Measurements from ENCODE around the gene HERC2.

Gene HERC2

DNA sequence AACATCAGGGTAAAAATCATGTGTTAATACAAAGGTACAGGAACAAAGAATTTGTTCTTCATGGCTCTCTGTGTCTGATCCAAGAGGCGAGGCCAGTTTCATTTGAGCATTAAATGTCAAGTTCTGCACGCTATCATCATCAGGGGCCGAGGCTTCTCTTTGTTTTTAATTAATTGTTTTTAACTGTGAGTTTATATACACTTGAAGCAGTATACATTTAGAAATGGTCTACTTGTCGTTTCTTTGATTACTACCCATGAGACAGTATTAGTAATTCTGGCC, 201.7 kb downstream of the HERC2 start:
- peaks cover 84% of the 10 kb centered on the region for H3K36me3 ChIP-seq (ENCODE audit: control insufficient read depth, insufficient read depth, low read length)
- H3K4me3 ChIP-seq (ENCODE audit: extremely low read depth, insufficient read depth, low read length, poor library complexity, severe bottlenecking): no peak overlapping the region
- H3K27ac ChIP-seq (ENCODE audit: low read depth, low read length, severe bottlenecking): no peak overlapping the region
- 88 to 100% methylated on average over 1 of the region's 4 CpGs for WGBS, 2 experiments (ENCODE audit: insufficient coverage in 2 of 2)
- peaks cover 5% of the 10 kb centered on the region for H3K4me1 ChIP-seq (ENCODE audit: control insufficient read depth, insufficient read depth, low read length, poor library complexity, severe bottlenecking)
- H3K9me3 ChIP-seq (ENCODE audit: control insufficient read depth, low read length): no peaks in the 10 kb centered on the region

DNA sequence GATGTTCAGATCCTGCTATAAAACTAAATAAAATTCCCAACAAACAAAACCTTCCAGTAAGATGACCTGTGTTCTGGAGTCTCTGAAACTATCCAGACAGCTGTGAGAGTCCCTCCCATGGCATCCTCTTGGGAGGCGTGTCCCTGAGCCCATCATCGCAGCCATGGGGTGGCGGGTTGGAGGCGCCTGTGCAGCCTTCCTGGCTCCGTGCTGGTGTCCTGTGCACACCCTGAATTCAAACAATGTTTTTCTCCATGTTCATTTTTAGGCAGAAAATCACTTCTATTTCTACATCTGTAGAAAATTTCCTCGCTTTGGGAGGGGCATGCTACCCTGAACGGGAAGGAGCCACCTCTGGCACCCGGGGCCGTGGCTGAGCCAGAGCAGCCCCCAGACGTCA, 203.4 kb downstream of the HERC2 start:
- H3K4me3 ChIP-seq (ENCODE audit: extremely low read depth, insufficient read depth, low read length, poor library complexity, severe bottlenecking): no peak overlapping the region
- peaks cover 87% of the 10 kb centered on the region for H3K36me3 ChIP-seq (ENCODE audit: control insufficient read depth, insufficient read depth, low read length)
- H3K27ac ChIP-seq (ENCODE audit: low read depth, low read length, severe bottlenecking): no peak overlapping the region
- WGBS, 2 experiments (ENCODE audit: insufficient coverage in 2 of 2): 93 to 96% methylated on average over 6 to 9 of the region's 10 CpGs
- peaks cover 2% of the 10 kb centered on the region for H3K4me1 ChIP-seq (ENCODE audit: control insufficient read depth, insufficient read depth, low read length, poor library complexity, severe bottlenecking)
- no peaks in the 10 kb centered on the region for H3K9me3 ChIP-seq (ENCODE audit: control insufficient read depth, low read length)

DNA sequence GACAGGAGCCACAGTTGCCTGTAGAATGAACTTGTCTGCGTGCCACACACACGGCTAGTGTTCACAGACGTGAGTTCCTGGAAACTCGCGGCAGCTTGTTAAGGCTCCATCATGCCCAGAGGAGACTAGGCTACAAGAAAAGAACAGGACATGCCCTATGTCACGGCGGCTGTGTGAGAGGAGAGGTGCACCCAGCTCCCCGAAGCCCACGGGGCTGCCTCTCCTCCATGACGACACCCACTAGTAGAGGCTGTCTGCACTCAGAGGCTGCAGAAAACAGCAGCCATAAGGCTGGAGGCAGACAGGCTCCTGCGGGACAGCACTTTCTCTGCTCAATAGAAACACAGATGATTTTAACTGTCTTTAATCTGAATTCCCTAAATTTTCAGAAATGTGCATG, 203.9 kb downstream of the HERC2 start:
- no peak overlapping the region for H3K27ac ChIP-seq (ENCODE audit: low read depth, low read length, severe bottlenecking)
- no peaks in the 10 kb centered on the region for H3K9me3 ChIP-seq (ENCODE audit: control insufficient read depth, low read length)
- no peak overlapping the region for H3K4me3 ChIP-seq (ENCODE audit: extremely low read depth, insufficient read depth, low read length, poor library complexity, severe bottlenecking)
- H3K36me3 ChIP-seq (ENCODE audit: control insufficient read depth, insufficient read depth, low read length): peaks cover 88% of the 10 kb centered on the region
- 93 to 94% methylated on average over 10 of the region's 11 CpGs for WGBS, 2 experiments (ENCODE audit: insufficient coverage in 2 of 2)
- H3K4me1 ChIP-seq (ENCODE audit: control insufficient read depth, insufficient read depth, low read length, poor library complexity, severe bottlenecking): no peaks in the 10 kb centered on the region

DNA sequence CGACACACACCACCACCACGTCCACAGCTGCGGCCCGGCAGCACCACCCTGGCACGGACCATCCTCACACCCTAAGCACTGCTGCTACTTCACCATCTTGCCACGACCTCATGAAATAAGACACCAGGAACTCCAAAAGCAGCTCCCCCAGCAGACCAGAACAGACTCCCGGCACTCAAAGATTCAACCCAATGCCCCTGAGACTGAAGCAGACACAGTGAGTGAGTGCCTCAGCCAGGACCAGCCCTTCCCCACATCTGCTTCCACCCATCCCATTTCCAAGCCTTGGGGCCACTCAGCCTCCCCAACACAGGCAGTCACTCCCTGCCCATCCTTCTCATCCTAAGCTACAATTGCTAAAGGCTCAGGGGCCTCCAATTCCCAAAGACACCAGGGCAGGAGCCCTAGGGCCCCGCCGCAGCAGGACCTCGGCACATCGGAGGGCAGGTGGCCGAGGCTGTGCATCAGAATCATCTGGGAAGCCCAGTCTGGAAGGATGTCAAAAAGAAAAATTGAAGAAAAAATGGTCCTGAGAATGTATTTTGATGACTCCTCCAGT, 204.5 kb downstream of the HERC2 start:
- H3K27ac ChIP-seq (ENCODE audit: low read depth, low read length, severe bottlenecking): no peak overlapping the region
- no peaks in the 10 kb centered on the region for H3K9me3 ChIP-seq (ENCODE audit: control insufficient read depth, low read length)
- no peak overlapping the region for H3K4me3 ChIP-seq (ENCODE audit: extremely low read depth, insufficient read depth, low read length, poor library complexity, severe bottlenecking)
- peaks cover 88% of the 10 kb centered on the region for H3K36me3 ChIP-seq (ENCODE audit: control insufficient read depth, insufficient read depth, low read length)
- WGBS, 2 experiments (ENCODE audit: insufficient coverage in 2 of 2): 94 to 95% methylated on average over 10 to 12 of the region's 12 CpGs
- H3K4me1 ChIP-seq (ENCODE audit: control insufficient read depth, insufficient read depth, low read length, poor library complexity, severe bottlenecking): no peaks in the 10 kb centered on the region

DNA sequence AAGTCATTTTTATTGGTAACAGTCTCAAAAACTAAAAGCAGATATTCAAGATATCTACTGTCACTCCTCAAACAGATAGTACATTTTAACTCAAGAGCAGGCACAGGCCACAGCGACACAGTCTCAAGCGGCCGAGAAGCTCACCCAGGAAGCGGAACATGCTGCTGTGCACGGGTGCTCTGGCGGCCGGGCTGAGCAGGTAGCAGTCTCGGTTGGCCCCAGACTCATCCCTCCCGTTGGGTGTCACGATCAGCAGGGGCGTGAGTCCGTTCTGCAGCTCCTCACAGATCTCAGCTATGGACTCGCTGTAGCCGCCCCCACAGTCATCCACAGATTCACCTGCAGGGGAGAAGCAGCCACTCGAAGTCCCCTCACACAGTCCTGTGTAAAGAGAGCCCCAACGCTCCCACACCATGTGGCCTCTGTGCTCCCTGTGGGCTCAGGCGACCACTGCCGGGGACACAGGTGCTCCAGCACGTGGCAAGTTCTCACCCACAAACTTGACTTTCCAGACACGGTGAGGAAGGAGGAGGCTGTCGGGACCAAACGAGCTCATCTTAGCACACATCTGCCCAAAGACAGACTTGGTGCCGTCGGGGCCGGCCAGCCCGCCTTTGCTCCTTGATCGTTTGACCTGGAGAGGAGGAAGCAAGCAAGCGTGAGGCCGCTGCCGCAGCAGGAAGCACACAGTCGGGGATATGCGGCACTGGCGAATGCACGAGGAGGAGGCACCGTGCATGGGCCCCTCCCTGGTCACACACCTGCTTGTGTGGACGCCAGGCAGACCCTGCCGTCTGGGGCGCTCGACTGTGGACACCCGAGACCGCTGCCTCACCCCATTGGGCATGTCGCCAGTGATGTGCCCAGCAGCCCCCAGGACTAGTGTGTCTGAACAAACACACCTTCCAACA, 205.2 kb downstream of the HERC2 start:
- Histone ChIP-seq H3K36me3 (ENCODE audit: control insufficient read depth, insufficient read depth, low read length) (peaks cover 89% of the 10 kb centered on the region), H3K27ac (ENCODE audit: low read depth, low read length, severe bottlenecking) (no peak overlapping the region), H3K9me3 (ENCODE audit: control insufficient read depth, low read length) (no peaks in the 10 kb centered on the region), H3K4me3 (ENCODE audit: extremely low read depth, insufficient read depth, low read length, poor library complexity, severe bottlenecking) (no peak overlapping the region), H3K4me1 (ENCODE audit: control insufficient read depth, insufficient read depth, low read length, poor library complexity, severe bottlenecking) (no peaks in the 10 kb centered on the region)
- WGBS, 2 experiments (ENCODE audit: insufficient coverage in 2 of 2): 93 to 95% methylated on average over 38 to 42 of the region's 42 CpGs

DNA sequence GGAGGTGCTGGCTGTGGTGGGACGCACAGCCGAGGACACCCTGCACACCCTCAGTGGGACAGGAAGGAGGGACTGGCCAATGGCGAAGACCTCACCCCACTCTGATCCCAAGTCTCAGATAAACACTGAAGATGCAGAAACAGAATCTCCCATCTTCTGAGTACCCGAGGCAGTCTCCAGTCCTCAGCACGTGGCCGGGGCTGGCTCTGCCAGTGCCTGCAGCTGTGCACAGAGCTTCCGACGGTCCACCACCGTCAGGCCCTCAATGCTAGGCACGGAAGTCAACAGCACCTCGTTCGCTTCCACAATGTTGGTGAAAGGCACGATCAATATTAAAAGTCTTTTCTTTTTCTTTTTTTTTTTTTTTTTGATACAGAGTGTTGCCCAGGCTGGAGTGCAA, 206.1 kb downstream of the HERC2 start:
- no peaks in the 10 kb centered on the region for H3K4me1 ChIP-seq (ENCODE audit: control insufficient read depth, insufficient read depth, low read length, poor library complexity, severe bottlenecking)
- no peaks in the 10 kb centered on the region for H3K9me3 ChIP-seq (ENCODE audit: control insufficient read depth, low read length)
- no peak overlapping the region for H3K27ac ChIP-seq (ENCODE audit: low read depth, low read length, severe bottlenecking)
- H3K4me3 ChIP-seq (ENCODE audit: extremely low read depth, insufficient read depth, low read length, poor library complexity, severe bottlenecking): no peak overlapping the region
- 80 to 86% methylated on average over 9 of the region's 13 CpGs for WGBS, 2 experiments (ENCODE audit: insufficient coverage in 2 of 2)
- H3K36me3 ChIP-seq (ENCODE audit: control insufficient read depth, insufficient read depth, low read length): peaks cover 91% of the 10 kb centered on the region

GRCh38 chr15:28114721-28115622, 207.0 kb downstream of the HERC2 start:
- 95% methylated on average over 14 to 19 of the region's 23 CpGs for WGBS, 2 experiments (ENCODE audit: insufficient coverage in 2 of 2)
- no peak overlapping the region for H3K4me3 ChIP-seq (ENCODE audit: extremely low read depth, insufficient read depth, low read length, poor library complexity, severe bottlenecking)
- H3K4me1 ChIP-seq (ENCODE audit: control insufficient read depth, insufficient read depth, low read length, poor library complexity, severe bottlenecking): no peaks in the 10 kb centered on the region
- H3K36me3 ChIP-seq (ENCODE audit: control insufficient read depth, insufficient read depth, low read length): peaks cover 88% of the 10 kb centered on the region
- H3K27ac ChIP-seq (ENCODE audit: low read depth, low read length, severe bottlenecking): no peak overlapping the region
- H3K9me3 ChIP-seq (ENCODE audit: control insufficient read depth, low read length): no peaks in the 10 kb centered on the region

- 91 to 100% methylated on average over 4 of the region's 4 CpGs for WGBS, 2 experiments (ENCODE audit: insufficient coverage in 2 of 2)
These were observed 207.9 kb downstream of the HERC2 start for GRCh38 chr15:28114114-28114455.

DNA sequence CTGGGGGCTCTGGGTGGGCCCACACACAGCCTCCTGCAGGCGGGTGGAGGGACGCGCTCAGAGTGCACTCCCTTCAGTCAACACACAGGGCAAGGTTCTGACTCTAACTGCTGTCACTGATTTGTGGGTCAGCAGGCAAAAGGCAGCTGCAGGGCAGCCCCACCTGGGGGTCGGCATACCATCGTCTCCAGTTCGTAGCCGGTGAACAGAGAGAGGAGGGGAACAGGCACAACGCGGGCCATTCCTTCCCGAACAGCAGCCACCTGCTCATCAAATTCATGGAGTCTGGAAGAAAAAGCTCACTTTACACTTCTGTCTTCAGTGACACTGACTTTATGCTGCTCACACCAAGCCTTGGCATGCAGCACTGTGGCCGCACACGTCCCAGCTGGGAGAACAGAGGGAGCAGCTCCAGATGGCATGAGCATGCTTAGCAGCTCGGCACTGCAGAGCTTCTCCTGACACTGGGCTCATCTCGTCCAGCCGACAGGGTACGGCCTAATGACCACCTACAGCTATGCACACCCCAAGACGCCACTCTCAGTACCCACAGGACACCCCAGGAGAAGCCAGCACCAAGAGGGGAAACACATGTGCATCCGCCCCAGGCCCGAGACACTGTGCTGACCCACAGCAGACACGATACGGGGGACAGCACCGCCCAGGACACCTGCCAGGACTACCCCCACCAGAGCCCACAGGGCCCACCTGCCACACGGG, 208.4 kb downstream of the HERC2 start:
- Histone ChIP-seq H3K4me3 (ENCODE audit: extremely low read depth, insufficient read depth, low read length, poor library complexity, severe bottlenecking) (no peak overlapping the region), H3K27ac (ENCODE audit: low read depth, low read length, severe bottlenecking) (no peak overlapping the region), H3K4me1 (ENCODE audit: control insufficient read depth, insufficient read depth, low read length, poor library complexity, severe bottlenecking) (no peaks in the 10 kb centered on the region), H3K9me3 (ENCODE audit: control insufficient read depth, low read length) (no peaks in the 10 kb centered on the region), H3K36me3 (ENCODE audit: control insufficient read depth, insufficient read depth, low read length) (peaks cover 77% of the 10 kb centered on the region)
- WGBS, 2 experiments (ENCODE audit: insufficient coverage in 2 of 2): 93% methylated on average over 17 to 20 of the region's 23 CpGs

More at GRCh38 chr15:28114114-28114455, 207.9 kb downstream of the HERC2 start:
- Histone ChIP-seq H3K27ac (ENCODE audit: low read depth, low read length, severe bottlenecking) (no peak overlapping the region), H3K9me3 (ENCODE audit: control insufficient read depth, low read length) (no peaks in the 10 kb centered on the region), H3K36me3 (ENCODE audit: control insufficient read depth, insufficient read depth, low read length) (peaks cover 80% of the 10 kb centered on the region), H3K4me1 (ENCODE audit: control insufficient read depth, insufficient read depth, low read length, poor library complexity, severe bottlenecking) (no peaks in the 10 kb centered on the region), H3K4me3 (ENCODE audit: extremely low read depth, insufficient read depth, low read length, poor library complexity, severe bottlenecking) (no peak overlapping the region)

GRCh38 chr15:28112962-28113361, 209.0 kb downstream of the HERC2 start:
- Histone ChIP-seq H3K36me3 (ENCODE audit: control insufficient read depth, insufficient read depth, low read length) (peaks cover 71% of the 10 kb centered on the region), H3K27ac (ENCODE audit: low read depth, low read length, severe bottlenecking) (no peak overlapping the region), H3K9me3 (ENCODE audit: control insufficient read depth, low read length) (no peaks in the 10 kb centered on the region), H3K4me3 (ENCODE audit: extremely low read depth, insufficient read depth, low read length, poor library complexity, severe bottlenecking) (no peak overlapping the region), H3K4me1 (ENCODE audit: control insufficient read depth, insufficient read depth, low read length, poor library complexity, severe bottlenecking) (no peaks in the 10 kb centered on the region)
- WGBS, 2 experiments (ENCODE audit: insufficient coverage in 2 of 2): 93 to 94% methylated on average over 18 to 22 of the region's 26 CpGs
